Measurements from ENCODE around the gene CCT7. TPM values are rescaled to one million over a fixed set of nuclear protein-coding genes. Genes with fewer than 3 reads are reported as not detected.
A peak's percentile ranks its signal among the peaks of the same experiment; 100 is the strongest.

The CCT7 gene
- polyA plus RNA-seq, 1 experiment = 331 TPM

DNA sequence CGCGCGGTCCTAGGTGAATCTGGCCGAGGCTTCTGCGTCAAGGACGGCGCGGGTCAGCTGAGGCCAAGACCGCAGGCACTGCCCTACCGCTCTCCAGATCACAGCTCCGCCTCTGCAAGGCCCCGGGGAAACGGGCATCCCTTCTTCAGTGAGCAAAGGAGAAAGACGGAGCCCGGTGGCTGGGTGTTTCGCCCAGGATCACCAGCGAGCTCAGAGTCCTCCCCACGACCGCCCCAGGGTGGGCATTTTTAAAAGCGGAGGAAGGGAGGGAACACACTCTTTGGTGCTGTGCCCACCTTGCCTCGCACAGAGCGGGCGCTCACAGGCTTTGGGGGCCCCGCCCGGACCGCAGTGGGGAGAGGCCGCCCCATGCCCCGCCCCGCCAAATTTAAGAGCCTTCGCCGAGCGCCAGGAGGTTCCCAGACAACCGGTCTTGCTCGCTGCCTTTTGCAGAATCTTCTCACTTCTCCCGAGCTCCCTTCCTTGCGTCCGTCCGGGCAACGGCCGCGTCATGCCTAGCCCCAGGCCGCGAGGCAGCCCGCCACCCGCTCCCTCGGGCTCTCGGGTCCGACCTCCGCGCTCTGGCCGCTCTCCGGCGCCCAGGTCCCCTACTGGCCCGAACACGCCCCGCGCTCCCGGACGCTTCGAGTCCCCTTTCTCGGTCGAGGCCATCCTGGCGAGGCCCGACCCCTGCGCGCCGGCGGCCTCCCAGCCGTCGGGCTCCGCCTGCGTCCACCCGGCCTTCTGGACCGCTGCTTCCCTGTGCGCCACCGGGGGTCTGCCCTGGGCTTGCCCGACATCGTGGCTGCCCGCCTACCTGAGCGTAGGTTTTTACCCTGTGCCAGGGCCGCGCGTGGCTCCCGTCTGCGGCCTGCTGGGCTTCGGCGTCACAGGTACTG, 31.7 kb upstream of the CCT7 start, which contains the start of gene NOTO:
Gene NOTO (plus strand): TSS at position 419 of the 899 bp plus-strand sequence. CDS start 93 bp downstream, at position 512.
- CTCF ChIA-PET = interaction anchor here (1.0 to 3.1 kb wide), 3 partner anchors 10 to 46 kb away, joined by 3 to 13 read pairs (median 5); no protein-coding TSS in a partner anchor
- POLR2A ChIA-PET = interaction anchor here (0.6 kb wide), 1 partner anchor 1114 kb away, joined by 3 read pairs; no protein-coding TSS in a partner anchor
- H3K9me3 ChIP-seq (ENCODE audit: control insufficient read depth, insufficient read depth, low read length) = peaks cover 9% of the 10 kb centered on the region; the same call in 1 of the 2 replicates
- 0 out of 2 replicates have a peak within 1 kb of the TSS, but pooled peaks have one; percentile 7 for H3K4me3 ChIP-seq (ENCODE audit: low read depth, low read length)
- DNase-seq (ENCODE audit: low read depth, low spot score) = no peak
- no peak within 1 kb of the TSS for H3K27ac ChIP-seq (ENCODE audit: low read depth, low read length)
- peaks cover 49% of the 10 kb centered on the region for H3K27me3 ChIP-seq (ENCODE audit: control insufficient read depth, insufficient read depth, low read length)
- TF ChIP-seq CTCF (IDR thresholded peaks at IDR 0.05; ENCODE audit: low read depth, low read length) = no peak

GRCh38 chr2:73203055-73203681, 30.9 kb upstream of the CCT7 start:
- Histone ChIP-seq H3K27ac (ENCODE audit: low read depth, low read length) (no peak overlapping the region), H3K9me3 (ENCODE audit: control insufficient read depth, insufficient read depth, low read length) (peaks cover 9% of the 10 kb centered on the region; the same call in 1 of the 2 replicates), H3K4me3 (ENCODE audit: low read depth, low read length) (no peak overlapping the region), H3K27me3 (ENCODE audit: control insufficient read depth, insufficient read depth, low read length) (peaks cover 46% of the 10 kb centered on the region)
- ChIA-PET CTCF (interaction anchor here (1.0 to 3.1 kb wide), 2 partner anchors 9 to 26 kb away, joined by 7 to 13 read pairs; no protein-coding TSS in a partner anchor), POLR2A (interaction anchor here (1.0 kb wide), 1 partner anchor 9 kb away, joined by 3 read pairs; no protein-coding TSS in a partner anchor)
- DNase-seq (ENCODE audit: low read depth, low spot score) = no peak
- no peak for TF ChIP-seq CTCF (IDR thresholded peaks at IDR 0.05; ENCODE audit: low read depth, low read length)

DNA sequence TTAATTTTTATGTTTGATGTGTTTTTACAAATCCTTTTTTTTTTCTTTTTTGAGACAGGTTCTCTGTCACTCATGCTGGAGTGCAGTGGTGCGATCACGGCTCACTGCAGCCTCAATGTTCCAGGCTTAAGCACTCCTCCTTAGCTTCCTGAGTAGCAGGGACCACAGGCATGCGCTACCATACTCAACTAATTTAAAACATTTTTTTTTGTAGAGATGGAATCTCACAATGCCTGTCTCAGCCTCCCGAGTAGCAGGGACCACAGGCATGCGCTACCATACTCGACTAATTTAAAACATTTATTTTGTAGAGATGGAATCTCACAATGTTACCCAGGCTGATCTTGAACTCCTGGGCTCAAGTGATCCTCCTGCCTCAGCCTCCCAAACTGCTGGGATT, 28.5 kb upstream of the CCT7 start:
- peaks cover 45% of the 10 kb centered on the region for H3K27me3 ChIP-seq (ENCODE audit: control insufficient read depth, insufficient read depth, low read length)
- H3K27ac ChIP-seq (ENCODE audit: low read depth, low read length) = no peak overlapping the region
- H3K9me3 ChIP-seq (ENCODE audit: control insufficient read depth, insufficient read depth, low read length) = peaks cover 9% of the 10 kb centered on the region; the same call in 1 of the 2 replicates
- POLR2A ChIA-PET = no interaction called here
- no peak for DNase-seq (ENCODE audit: low read depth, low spot score)
- CTCF ChIA-PET = no interaction called here
- TF ChIP-seq CTCF (IDR thresholded peaks at IDR 0.05; ENCODE audit: low read depth, low read length) = no peak
- no peak overlapping the region for H3K4me3 ChIP-seq (ENCODE audit: low read depth, low read length)

- H3K27me3 ChIP-seq (ENCODE audit: control insufficient read depth, insufficient read depth, low read length) = peaks cover 24% of the 10 kb centered on the region
- H3K27ac ChIP-seq (ENCODE audit: low read depth, low read length) = no peak overlapping the region
- no peak for DNase-seq (ENCODE audit: low read depth, low spot score)
- no peak overlapping the region for H3K4me3 ChIP-seq (ENCODE audit: low read depth, low read length)
- no peak for TF ChIP-seq CTCF (IDR thresholded peaks at IDR 0.05; ENCODE audit: low read depth, low read length)
- peaks cover under 1% of the 10 kb centered on the region; the same call in 1 of the 2 replicates for H3K9me3 ChIP-seq (ENCODE audit: control insufficient read depth, insufficient read depth, low read length)
- ChIA-PET CTCF (interaction anchor here (1.6 to 2.7 kb wide), 2 partner anchors 31 to 315 kb away, joined by 7 to 12 read pairs; no protein-coding TSS in a partner anchor), POLR2A (no interaction called here)
Measured at GRCh38 chr2:73208258-73208657, 25.9 kb upstream of the CCT7 start.
